ENCODE measurements around the gene TYK2. TPM values are rescaled to one million over a fixed set of nuclear protein-coding genes. Genes with fewer than 3 reads are reported as not detected.

The TYK2 gene
- total RNA-seq, 1 donor = 72.7 TPM

DNA sequence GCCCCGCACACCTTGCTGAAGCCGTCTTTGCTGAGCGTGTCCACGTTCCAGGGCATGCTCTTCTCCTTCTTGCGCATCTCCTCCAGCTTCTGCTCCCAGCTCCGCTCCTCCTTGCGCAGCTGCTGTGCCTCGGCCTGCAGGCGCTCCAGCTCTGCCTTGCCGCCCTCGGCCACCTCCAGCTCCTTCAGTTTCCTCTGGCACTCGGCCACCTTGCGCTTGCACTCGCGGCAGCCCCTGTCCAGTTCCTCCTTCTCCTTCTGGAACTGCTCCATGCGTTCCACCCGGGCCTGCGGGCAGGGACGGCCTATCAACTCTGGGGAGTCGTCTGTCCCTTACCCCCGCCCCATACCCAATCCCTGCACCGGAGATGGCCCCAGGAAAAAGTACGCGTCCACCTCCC lies 15.5 kb upstream of the TYK2 start:
- TF ChIP-seq, protein P1, sequence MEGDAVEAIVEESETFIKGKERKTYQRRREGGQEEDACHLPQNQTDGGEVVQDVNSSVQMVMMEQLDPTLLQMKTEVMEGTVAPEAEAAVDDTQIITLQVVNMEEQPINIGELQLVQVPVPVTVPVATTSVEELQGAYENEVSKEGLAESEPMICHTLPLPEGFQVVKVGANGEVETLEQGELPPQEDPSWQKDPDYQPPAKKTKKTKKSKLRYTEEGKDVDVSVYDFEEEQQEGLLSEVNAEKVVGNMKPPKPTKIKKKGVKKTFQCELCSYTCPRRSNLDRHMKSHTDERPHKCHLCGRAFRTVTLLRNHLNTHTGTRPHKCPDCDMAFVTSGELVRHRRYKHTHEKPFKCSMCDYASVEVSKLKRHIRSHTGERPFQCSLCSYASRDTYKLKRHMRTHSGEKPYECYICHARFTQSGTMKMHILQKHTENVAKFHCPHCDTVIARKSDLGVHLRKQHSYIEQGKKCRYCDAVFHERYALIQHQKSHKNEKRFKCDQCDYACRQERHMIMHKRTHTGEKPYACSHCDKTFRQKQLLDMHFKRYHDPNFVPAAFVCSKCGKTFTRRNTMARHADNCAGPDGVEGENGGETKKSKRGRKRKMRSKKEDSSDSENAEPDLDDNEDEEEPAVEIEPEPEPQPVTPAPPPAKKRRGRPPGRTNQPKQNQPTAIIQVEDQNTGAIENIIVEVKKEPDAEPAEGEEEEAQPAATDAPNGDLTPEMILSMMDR (IDR thresholded peaks at IDR 0.05; ENCODE audit: extremely low read depth, low read depth, low read length) = no peak
- Histone ChIP-seq H3K36me3 (ENCODE audit: insufficient read depth, low read length) (peaks cover 42% of the 10 kb centered on the region), H3K4me3 (ENCODE audit: insufficient read depth, low read length) (no peak overlapping the region), H4K20me1 (ENCODE audit: insufficient read depth, low read length) (peaks cover 32% of the 10 kb centered on the region), H3K27me3 (ENCODE audit: insufficient read depth, low read length) (no peaks in the 10 kb centered on the region), H3K27ac (ENCODE audit: low read depth, low read length) (no peak overlapping the region), H3K9me3 (ENCODE audit: low read depth, low read length) (no peaks in the 10 kb centered on the region), H2AFZ (ENCODE audit: low read length) (no peak overlapping the region), H3K4me2 (ENCODE audit: insufficient read depth, low read length) (no peak overlapping the region), H3K79me2 (ENCODE audit: insufficient read depth, low read length) (peaks cover 50% of the 10 kb centered on the region), H3K4me1 (ENCODE audit: insufficient read depth, low read length) (peaks cover 2% of the 10 kb centered on the region)
- DNase-seq (ENCODE audit: insufficient read length, low spot score, missing footprints) = no peak

GRCh38 chr19:10395436-10395835 lies 15.1 kb upstream of the TYK2 start:
- H2AFZ ChIP-seq (ENCODE audit: low read length) = no peak overlapping the region
- H3K4me1 ChIP-seq (ENCODE audit: insufficient read depth, low read length) = no peaks in the 10 kb centered on the region
- peaks cover 45% of the 10 kb centered on the region for H3K36me3 ChIP-seq (ENCODE audit: insufficient read depth, low read length)
- no peaks in the 10 kb centered on the region for H3K9me3 ChIP-seq (ENCODE audit: low read depth, low read length)
- TF ChIP-seq, protein P1 (IDR thresholded peaks at IDR 0.05; ENCODE audit: extremely low read depth, low read depth, low read length) = no peak
- peaks cover 32% of the 10 kb centered on the region for H4K20me1 ChIP-seq (ENCODE audit: insufficient read depth, low read length)
- no peak overlapping the region for H3K27ac ChIP-seq (ENCODE audit: low read depth, low read length)
- peaks cover 45% of the 10 kb centered on the region for H3K79me2 ChIP-seq (ENCODE audit: insufficient read depth, low read length)
- no peaks in the 10 kb centered on the region for H3K27me3 ChIP-seq (ENCODE audit: insufficient read depth, low read length)
- peak; percentile 47 for DNase-seq (ENCODE audit: insufficient read length, low spot score, missing footprints)
- no peak overlapping the region for H3K4me2 ChIP-seq (ENCODE audit: insufficient read depth, low read length)
- no peak overlapping the region for H3K4me3 ChIP-seq (ENCODE audit: insufficient read depth, low read length)

- peaks cover 32% of the 10 kb centered on the region for H4K20me1 ChIP-seq (ENCODE audit: insufficient read depth, low read length)
- peaks cover 41% of the 10 kb centered on the region for H3K79me2 ChIP-seq (ENCODE audit: insufficient read depth, low read length)
Measured at GRCh38 chr19:10395003-10395402, 14.6 kb upstream of the TYK2 start.

DNA sequence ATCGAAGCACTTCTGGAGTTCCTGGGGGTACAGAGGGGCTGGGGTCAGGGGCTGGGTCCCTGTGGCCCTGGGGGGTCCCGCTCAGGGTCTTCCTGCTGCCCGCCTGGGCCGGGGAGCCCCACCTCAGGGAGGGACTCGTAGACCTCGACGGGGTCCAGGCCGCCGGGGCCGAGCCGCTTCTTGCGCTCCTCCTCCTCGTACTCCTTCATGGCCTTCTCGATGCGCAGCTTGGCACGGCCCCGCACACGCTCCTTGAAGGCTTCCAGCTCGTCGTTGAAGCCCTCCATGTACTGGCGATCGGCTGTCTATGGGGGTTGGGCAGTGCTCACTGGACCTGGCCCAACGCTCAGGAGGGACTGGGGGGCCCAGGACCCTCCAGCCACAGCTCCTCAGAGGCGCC lies 12.8 kb upstream of the TYK2 start:
- no peak overlapping the region for H2AFZ ChIP-seq (ENCODE audit: low read length)

More at GRCh38 chr19:10395003-10395402, 14.6 kb upstream of the TYK2 start:
- H3K27me3 ChIP-seq (ENCODE audit: insufficient read depth, low read length) = no peaks in the 10 kb centered on the region
- DNase-seq (ENCODE audit: insufficient read length, low spot score, missing footprints) = peak; percentile 67
- no peaks in the 10 kb centered on the region for H3K4me1 ChIP-seq (ENCODE audit: insufficient read depth, low read length)
- no peak overlapping the region for H2AFZ ChIP-seq (ENCODE audit: low read length)
- H3K36me3 ChIP-seq (ENCODE audit: insufficient read depth, low read length) = peaks cover 47% of the 10 kb centered on the region
- no peak overlapping the region for H3K4me2 ChIP-seq (ENCODE audit: insufficient read depth, low read length)
- TF ChIP-seq, protein P1 (IDR thresholded peaks at IDR 0.05; ENCODE audit: extremely low read depth, low read depth, low read length) = no peak
- no peaks in the 10 kb centered on the region for H3K9me3 ChIP-seq (ENCODE audit: low read depth, low read length)
- H3K27ac ChIP-seq (ENCODE audit: low read depth, low read length) = no peak overlapping the region
- no peak overlapping the region for H3K4me3 ChIP-seq (ENCODE audit: insufficient read depth, low read length)

More for the DNA sequence above, 12.8 kb upstream of the TYK2 start:
- H3K4me2 ChIP-seq (ENCODE audit: insufficient read depth, low read length) = no peak overlapping the region
- no peaks in the 10 kb centered on the region for H3K9me3 ChIP-seq (ENCODE audit: low read depth, low read length)
- H3K36me3 ChIP-seq (ENCODE audit: insufficient read depth, low read length) = peaks cover 40% of the 10 kb centered on the region
- H4K20me1 ChIP-seq (ENCODE audit: insufficient read depth, low read length) = peaks cover 23% of the 10 kb centered on the region
- TF ChIP-seq, protein P1 (IDR thresholded peaks at IDR 0.05; ENCODE audit: extremely low read depth, low read depth, low read length) = no peak
- DNase-seq (ENCODE audit: insufficient read length, low spot score, missing footprints) = peak; percentile 31
- H3K27ac ChIP-seq (ENCODE audit: low read depth, low read length) = no peak overlapping the region
- no peak overlapping the region for H3K4me3 ChIP-seq (ENCODE audit: insufficient read depth, low read length)
- no peaks in the 10 kb centered on the region for H3K27me3 ChIP-seq (ENCODE audit: insufficient read depth, low read length)
- peaks cover 22% of the 10 kb centered on the region for H3K79me2 ChIP-seq (ENCODE audit: insufficient read depth, low read length)
- H3K4me1 ChIP-seq (ENCODE audit: insufficient read depth, low read length) = no peaks in the 10 kb centered on the region
